ENCODE measurements around the gene LYSET. TPM values are rescaled to one million over a fixed set of nuclear protein-coding genes. Genes with fewer than 3 reads are reported as not detected.
"Not testable (repeated sequence)": the region's sequence is repeated elsewhere in the genome, so short reads cannot be mapped to it uniquely, and the experiment has no call there.

LYSET gene
- total RNA-seq, 1 donor from 2014 or later: 17.2 TPM

DNA sequence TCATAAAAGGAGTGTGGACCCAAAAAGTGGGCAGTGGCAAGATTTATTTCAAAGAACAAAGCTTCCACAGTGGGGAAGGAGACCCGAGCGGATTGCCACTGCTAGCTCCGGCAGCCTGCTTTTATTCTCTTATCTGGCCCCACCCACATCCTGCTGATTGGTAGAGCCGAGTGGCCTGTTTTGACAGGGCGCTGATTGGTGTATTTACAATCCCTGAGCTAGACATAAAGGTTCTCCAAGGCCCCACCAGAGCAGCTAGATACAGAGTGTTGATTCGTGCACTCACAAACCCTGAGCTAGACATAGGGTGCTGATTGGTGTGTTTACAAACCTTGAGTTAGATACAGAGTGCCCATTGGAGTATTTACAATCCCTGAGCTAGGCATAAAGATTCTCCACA, 15.5 kb upstream of the LYSET start:
- Mint-ChIP-seq H3K27ac (peak overlapping the region; percentile 3), H3K4me1 (peaks cover 13% of the 10 kb centered on the region)
- DNase-seq (ENCODE audit: low spot score); H3K9me3 Mint-ChIP-seq; H3K9me3 ChIP-seq (ENCODE audit: low read depth); H4K20me1 ChIP-seq (ENCODE audit: low read depth); H3K9ac ChIP-seq; H3K4me3 Mint-ChIP-seq; H3F3A ChIP-seq (ENCODE audit: low read depth); H3K79me2 ChIP-seq (ENCODE audit: low read depth); H3K27ac ChIP-seq; H2AFZ ChIP-seq (replicated peaks); H3K4me3 ChIP-seq; H3K36me3 Mint-ChIP-seq; H3K36me3 ChIP-seq; H3K4me1 ChIP-seq; H3K27me3 Mint-ChIP-seq (ENCODE audit: insufficient read depth, low read depth); H3K4me2 ChIP-seq; H3K27me3 ChIP-seq: not testable (repeated sequence)

DNA sequence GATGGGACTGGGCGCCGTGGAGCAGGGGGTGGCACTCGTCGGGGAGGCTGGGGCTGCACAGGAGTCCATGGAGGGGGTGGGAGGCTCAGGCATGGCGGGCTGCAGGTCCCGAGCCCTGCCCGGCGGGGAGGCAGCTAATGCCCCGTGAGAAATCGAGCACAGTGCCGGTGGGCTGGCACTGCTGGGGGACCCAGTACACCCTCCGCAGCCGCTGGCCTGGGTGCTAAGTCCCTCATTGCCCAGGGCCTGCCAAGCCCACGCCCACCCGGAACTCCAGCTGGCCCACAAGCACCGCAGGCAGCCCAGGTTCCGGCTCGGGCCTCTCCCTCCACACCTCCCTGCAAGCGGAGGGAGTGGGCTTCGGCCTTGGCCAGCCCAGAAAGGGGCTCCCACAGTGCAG, 15.0 kb upstream of the LYSET start:
- H3K27me3 Mint-ChIP-seq (ENCODE audit: insufficient read depth, low read depth); H3K9me3 ChIP-seq (ENCODE audit: low read depth); H3K9ac ChIP-seq; H3K4me3 Mint-ChIP-seq; DNase-seq (ENCODE audit: low spot score); H2AFZ ChIP-seq (replicated peaks); H3K27ac Mint-ChIP-seq; H3K27ac ChIP-seq; H3K4me2 ChIP-seq; H3K36me3 ChIP-seq; H3K36me3 Mint-ChIP-seq; H3K4me1 ChIP-seq; H3K9me3 Mint-ChIP-seq; H4K20me1 ChIP-seq (ENCODE audit: low read depth); H3K4me3 ChIP-seq; H3F3A ChIP-seq (ENCODE audit: low read depth); H3K27me3 ChIP-seq; H3K79me2 ChIP-seq (ENCODE audit: low read depth): not testable (repeated sequence)
- peaks cover 10% of the 10 kb centered on the region for H3K4me1 Mint-ChIP-seq

- Histone ChIP-seq H3K36me3 (no peaks in the 10 kb centered on the region), H3F3A (ENCODE audit: low read depth) (no peaks in the 10 kb centered on the region), H3K79me2 (ENCODE audit: low read depth) (no peaks in the 10 kb centered on the region), H3K27ac (no peak overlapping the region), H3K4me3 (no peak overlapping the region), H3K4me2 (no peak overlapping the region), H3K9me3 (ENCODE audit: low read depth) (no peaks in the 10 kb centered on the region), H3K9ac (no peak overlapping the region), H3K4me1 (no peaks in the 10 kb centered on the region), H2AFZ (replicated peaks) (no peak overlapping the region), H3K27me3 (no peaks in the 10 kb centered on the region), H4K20me1 (ENCODE audit: low read depth) (no peaks in the 10 kb centered on the region)
- Mint-ChIP-seq H3K27ac (no peak overlapping the region), H3K4me3 (no peak overlapping the region), H3K9me3 (peaks cover 2% of the 10 kb centered on the region), H3K4me1 (peaks cover 2% of the 10 kb centered on the region), H3K36me3 (no peaks in the 10 kb centered on the region), H3K27me3 (ENCODE audit: insufficient read depth, low read depth) (peaks cover 2% of the 10 kb centered on the region)
- no peak for DNase-seq (ENCODE audit: low spot score)
- no peak for TF ChIP-seq CTCF (IDR thresholded peaks at IDR 0.05)
- TF ChIP-seq EZH2 (IDR thresholded peaks at IDR 0.05): no peak
- no peak for TF ChIP-seq EZH2phosphoT487 (IDR thresholded peaks at IDR 0.05)
These were observed 13.7 kb upstream of the LYSET start for GRCh38 chr14:93171376-93171775.

GRCh38 chr14:93173943-93174395, 11.1 kb upstream of the LYSET start:
- Histone ChIP-seq H2AFZ (replicated peaks) (peak overlapping the region; percentile 44), H3K36me3 (no peaks in the 10 kb centered on the region), H3K4me2 (no peak overlapping the region), H3K9me3 (ENCODE audit: low read depth) (no peaks in the 10 kb centered on the region), H3K4me3 (no peak overlapping the region), H3K4me1 (no peaks in the 10 kb centered on the region), H3K27me3 (no peaks in the 10 kb centered on the region), H3K79me2 (ENCODE audit: low read depth) (no peaks in the 10 kb centered on the region), H3F3A (ENCODE audit: low read depth) (no peaks in the 10 kb centered on the region), H4K20me1 (ENCODE audit: low read depth) (no peaks in the 10 kb centered on the region), H3K9ac (no peak overlapping the region), H3K27ac (no peak overlapping the region)
- Mint-ChIP-seq H3K9me3 (peaks cover 2% of the 10 kb centered on the region), H3K36me3 (no peaks in the 10 kb centered on the region), H3K27me3 (ENCODE audit: insufficient read depth, low read depth) (peaks cover 5% of the 10 kb centered on the region), H3K27ac (no peak overlapping the region), H3K4me1 (peaks cover 2% of the 10 kb centered on the region), H3K4me3 (no peak overlapping the region)
- no peak for DNase-seq (ENCODE audit: low spot score)
- no peak for TF ChIP-seq CTCF (IDR thresholded peaks at IDR 0.05)
- no peak for TF ChIP-seq EZH2 (IDR thresholded peaks at IDR 0.05)
- TF ChIP-seq EZH2phosphoT487 (IDR thresholded peaks at IDR 0.05): no peak

GRCh38 chr14:93174731-93175130, 10.4 kb upstream of the LYSET start:
- H3K4me3 Mint-ChIP-seq; H3K9me3 ChIP-seq (ENCODE audit: low read depth); H4K20me1 ChIP-seq (ENCODE audit: low read depth); H2AFZ ChIP-seq (replicated peaks); H3K27ac ChIP-seq; H3F3A ChIP-seq (ENCODE audit: low read depth); H3K9me3 Mint-ChIP-seq; H3K36me3 ChIP-seq; H3K4me2 ChIP-seq; H3K4me1 ChIP-seq; H3K36me3 Mint-ChIP-seq; H3K27ac Mint-ChIP-seq; H3K9ac ChIP-seq; H3K27me3 Mint-ChIP-seq (ENCODE audit: insufficient read depth, low read depth); H3K79me2 ChIP-seq (ENCODE audit: low read depth); H3K4me3 ChIP-seq; H3K27me3 ChIP-seq; H3K4me1 Mint-ChIP-seq; DNase-seq (ENCODE audit: low spot score): not testable (repeated sequence)

Data from neural progenitor cell (in vitro differentiated cells).